VCaP (cell line): ENCODE measurements around the gene SLC25A47.

Experiments used
- H3K27ac ChIP-seq: fragments of 450-650 bp; 2 replicates; pipeline ENCODE4 v1.5.1; 2017
- TF ChIP-seq, protein P1 (sequence below): fragments of 450-650 bp; conservative IDR thresholded peaks from 2 replicates; pipeline ENCODE4 v1.5.1; 2017; ENCODE audit warnings: mild to moderate bottlenecking, moderate library complexity

SLC25A47 gene

GRCh38 chr14:100345711-100346110, 22.6 kb downstream of the SLC25A47 start:
- TF ChIP-seq, protein P1, sequence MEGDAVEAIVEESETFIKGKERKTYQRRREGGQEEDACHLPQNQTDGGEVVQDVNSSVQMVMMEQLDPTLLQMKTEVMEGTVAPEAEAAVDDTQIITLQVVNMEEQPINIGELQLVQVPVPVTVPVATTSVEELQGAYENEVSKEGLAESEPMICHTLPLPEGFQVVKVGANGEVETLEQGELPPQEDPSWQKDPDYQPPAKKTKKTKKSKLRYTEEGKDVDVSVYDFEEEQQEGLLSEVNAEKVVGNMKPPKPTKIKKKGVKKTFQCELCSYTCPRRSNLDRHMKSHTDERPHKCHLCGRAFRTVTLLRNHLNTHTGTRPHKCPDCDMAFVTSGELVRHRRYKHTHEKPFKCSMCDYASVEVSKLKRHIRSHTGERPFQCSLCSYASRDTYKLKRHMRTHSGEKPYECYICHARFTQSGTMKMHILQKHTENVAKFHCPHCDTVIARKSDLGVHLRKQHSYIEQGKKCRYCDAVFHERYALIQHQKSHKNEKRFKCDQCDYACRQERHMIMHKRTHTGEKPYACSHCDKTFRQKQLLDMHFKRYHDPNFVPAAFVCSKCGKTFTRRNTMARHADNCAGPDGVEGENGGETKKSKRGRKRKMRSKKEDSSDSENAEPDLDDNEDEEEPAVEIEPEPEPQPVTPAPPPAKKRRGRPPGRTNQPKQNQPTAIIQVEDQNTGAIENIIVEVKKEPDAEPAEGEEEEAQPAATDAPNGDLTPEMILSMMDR = no peak
- no peak overlapping the region for H3K27ac ChIP-seq

- H3K27ac ChIP-seq = no peak overlapping the region
- TF ChIP-seq, protein P1 = no peak
Measured at GRCh38 chr14:100346306-100347091, 23.4 kb downstream of the SLC25A47 start.

DNA sequence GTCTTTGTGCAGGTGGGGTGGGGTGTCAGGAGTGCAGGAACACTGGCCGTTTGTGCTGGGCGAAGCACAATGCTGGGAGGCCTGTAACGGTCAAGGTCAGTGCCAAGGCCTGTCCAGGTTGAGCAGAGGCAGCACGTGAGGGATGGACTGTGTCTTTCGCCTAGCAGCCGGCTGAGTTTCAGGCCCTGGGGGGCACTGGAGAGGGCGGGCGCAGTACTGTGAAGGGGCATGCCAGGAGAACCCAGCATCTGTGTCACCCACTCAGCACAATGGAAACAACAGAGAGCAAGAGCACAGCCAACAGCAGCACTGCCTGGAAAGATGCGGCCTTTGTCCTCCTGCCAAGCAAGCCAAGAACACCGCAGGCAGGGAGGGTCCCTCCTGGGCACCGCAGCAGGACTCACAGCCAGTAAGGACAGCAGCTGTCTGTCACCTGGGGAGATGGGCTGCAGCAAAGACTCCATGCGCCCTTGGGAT, 25.2 kb downstream of the SLC25A47 start:
- H3K27ac ChIP-seq = no peak overlapping the region
- TF ChIP-seq, protein P1 = no peak

DNA sequence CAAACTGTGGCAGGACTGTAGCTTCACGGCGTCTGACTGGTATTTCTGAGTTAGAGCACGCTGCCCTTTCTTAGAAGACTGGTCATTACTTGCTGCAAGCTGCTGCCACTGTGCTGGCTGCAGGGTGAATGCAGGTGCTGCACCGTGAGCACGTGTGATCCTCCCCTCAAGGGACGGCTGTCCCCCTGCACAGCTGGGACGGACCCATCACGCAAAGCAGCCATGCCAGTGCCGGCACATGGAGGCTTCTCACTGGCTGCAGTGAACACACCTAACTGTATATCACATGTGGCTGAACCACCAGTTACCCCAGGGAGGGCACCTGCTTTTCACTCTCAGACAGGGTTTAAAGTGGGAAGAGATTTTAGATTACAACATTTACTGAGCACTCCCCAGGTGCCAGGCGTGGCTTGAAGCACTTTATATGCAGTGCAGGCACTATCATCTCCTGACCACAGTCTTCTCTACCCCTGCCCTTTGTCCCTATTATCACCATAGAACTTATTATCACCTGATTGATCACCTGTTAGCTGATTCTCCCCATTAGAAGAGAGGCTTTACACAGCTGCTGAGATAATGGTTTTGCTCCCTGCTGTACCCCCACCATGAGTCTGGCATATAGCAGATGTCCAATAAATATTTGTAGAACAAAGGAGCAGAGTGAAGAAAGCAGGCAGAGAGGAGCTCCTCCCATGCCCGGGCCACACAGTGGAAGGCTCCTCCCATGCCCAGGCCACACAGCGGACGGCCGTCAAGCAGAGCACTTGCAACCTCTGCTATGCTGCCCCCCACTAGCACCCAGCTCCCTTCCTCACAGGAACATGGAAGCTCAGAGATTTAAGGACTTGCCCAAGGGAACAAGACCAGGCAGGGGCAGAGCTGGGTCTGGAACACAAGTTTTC, 25.9 kb downstream of the SLC25A47 start:
- H3K27ac ChIP-seq = no peak overlapping the region

DNA sequence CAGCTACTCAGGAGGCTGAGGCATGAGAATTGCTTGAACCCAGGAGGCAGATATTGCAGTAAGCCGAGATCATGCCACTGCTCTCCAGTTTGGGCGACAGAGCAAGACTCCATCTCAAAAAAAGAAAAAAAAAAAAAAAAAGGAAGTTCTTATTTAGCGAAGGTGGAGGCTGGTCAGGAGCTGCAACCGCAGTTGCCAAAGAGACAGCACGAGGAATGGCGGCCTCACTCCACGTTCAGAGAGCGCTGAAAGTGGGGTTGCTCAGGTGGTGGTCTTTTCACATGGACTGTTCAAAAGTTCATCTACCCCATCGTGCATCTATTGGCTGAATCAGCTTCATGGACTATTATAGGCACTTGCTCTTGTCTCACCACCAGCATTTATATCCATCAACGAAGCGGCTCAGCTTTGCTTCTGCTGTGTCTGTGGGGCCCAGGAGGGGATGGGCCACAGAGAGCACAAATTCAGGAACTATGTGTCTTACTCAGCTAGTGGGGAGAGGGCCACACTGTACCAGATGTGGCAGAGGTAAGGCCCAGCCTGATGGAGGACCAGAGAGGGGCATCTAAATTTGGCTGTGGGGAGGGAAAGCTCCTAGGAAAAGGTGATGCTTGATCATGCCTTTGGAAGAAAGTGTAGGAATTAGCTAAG, 27.3 kb downstream of the SLC25A47 start:
- H3K27ac ChIP-seq = no peak overlapping the region
- TF ChIP-seq, protein P1 = no peak

More for the DNA sequence above, 25.9 kb downstream of the SLC25A47 start:
- TF ChIP-seq, protein P1 = no peak

DNA sequence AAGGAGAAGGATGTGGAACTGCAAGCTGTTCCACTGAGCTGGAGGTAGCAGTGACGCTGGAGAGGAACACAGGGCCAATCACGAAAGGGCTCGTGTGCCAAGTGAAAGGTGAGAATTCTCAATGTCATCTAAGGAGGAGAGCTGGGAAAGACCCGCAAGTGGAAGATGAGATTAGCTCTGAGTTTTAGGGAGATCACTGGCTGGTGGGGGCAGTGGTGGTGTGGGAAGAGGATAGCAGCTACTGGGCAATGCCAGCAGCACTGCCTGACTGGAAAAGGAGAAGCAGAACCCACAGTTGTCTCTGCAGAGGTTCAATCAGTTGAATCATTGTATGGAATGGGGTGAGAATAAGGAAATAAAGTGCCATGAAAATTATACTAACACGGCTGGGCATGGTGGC, 27.8 kb downstream of the SLC25A47 start:
- TF ChIP-seq, protein P1 = no peak
- no peak overlapping the region for H3K27ac ChIP-seq

- H3K27ac ChIP-seq = no peak overlapping the region
- TF ChIP-seq, protein P1 = no peak
Measured at GRCh38 chr14:100358396-100358795, 35.3 kb downstream of the SLC25A47 start.
